ENCODE measurements around the gene TICRR.

TICRR gene

GRCh38 chr15:89657686-89658200, 82.5 kb downstream of the TICRR start:
- no peak for DNase-seq

GRCh38 chr15:89659295-89659694, 84.0 kb downstream of the TICRR start:
- DNase-seq: no peak

- no peak for DNase-seq
Observed at GRCh38 chr15:89660556-89660955, 85.3 kb downstream of the TICRR start.

- no peak for DNase-seq
Observed at GRCh38 chr15:89662893-89663626, 87.8 kb downstream of the TICRR start.

- DNase-seq: no peak
Observed at GRCh38 chr15:89664441-89665350, 89.4 kb downstream of the TICRR start.

- no peak for DNase-seq
Observed at GRCh38 chr15:89665449-89666181, 90.3 kb downstream of the TICRR start.

- no peak for DNase-seq
Observed at GRCh38 chr15:89666184-89666857, 91.1 kb downstream of the TICRR start.

- DNase-seq: no peak
Observed at GRCh38 chr15:89666858-89667705, 91.8 kb downstream of the TICRR start.

GRCh38 chr15:89667706-89667960, 92.4 kb downstream of the TICRR start:
- no peak for DNase-seq

- DNase-seq: no peak
Observed at GRCh38 chr15:89668171-89668570, 92.9 kb downstream of the TICRR start.

GRCh38 chr15:89669309-89669865, 94.1 kb downstream of the TICRR start:
- DNase-seq: no peak

- DNase-seq: no peak
Observed at GRCh38 chr15:89669941-89670340, 94.7 kb downstream of the TICRR start.

GRCh38 chr15:89670971-89671560, 95.8 kb downstream of the TICRR start:
- no peak for DNase-seq

- no peak for DNase-seq
Observed at GRCh38 chr15:89671687-89672086, 96.4 kb downstream of the TICRR start.

GRCh38 chr15:89672221-89673164, 97.2 kb downstream of the TICRR start:
- no peak for DNase-seq

- DNase-seq: no peak
Observed at GRCh38 chr15:89673165-89673512, 97.9 kb downstream of the TICRR start.

- no peak for DNase-seq
Observed at GRCh38 chr15:89674526-89674925, 99.3 kb downstream of the TICRR start.

GRCh38 chr15:89675606-89676005, 100.3 kb downstream of the TICRR start:
- DNase-seq: no peak

GRCh38 chr15:89677381-89677780, 102.1 kb downstream of the TICRR start:
- no peak for DNase-seq

Measured in NCI-H1417 treated with DMSO at 0.1 percent for 48 hours (cell line).